HG03469 (cell line): ENCODE data around the gene PIK3CB.
"Not testable (repeated sequence)": the region's sequence is repeated elsewhere in the genome, so short reads cannot be mapped to it uniquely, and the experiment has no call there.

Source experiments
- ATAC-seq: cut with Tn5 transposase; IDR thresholded peaks from one replicate; pipeline ENCODE4 v1.9.1; 2021; ENCODE audit warnings: mild to moderate bottlenecking, moderate library complexity, moderate number of reproducible peaks; ENCODE audit not compliant: unreplicated experiment

Gene PIK3CB

GRCh38 chr3:138809500-138810256 lies 25.1 kb downstream of the PIK3CB start:
- ATAC-seq, result no peak

GRCh38 chr3:138806376-138807080 lies 28.2 kb downstream of the PIK3CB start:
- ATAC-seq, result no peak

GRCh38 chr3:138803006-138803653 lies 31.6 kb downstream of the PIK3CB start:
- ATAC-seq, result no peak

- ATAC-seq, result not testable (repeated sequence)
These were observed 32.5 kb downstream of the PIK3CB start for GRCh38 chr3:138802223-138802622.

- ATAC-seq, result no peak
These were observed 32.9 kb downstream of the PIK3CB start for GRCh38 chr3:138801792-138802191.

- no peak for ATAC-seq
These were observed 34.5 kb downstream of the PIK3CB start for GRCh38 chr3:138800248-138800647.

- ATAC-seq, result no peak
These were observed 34.9 kb downstream of the PIK3CB start for GRCh38 chr3:138799822-138800221.

- no peak for ATAC-seq
These were observed 37.2 kb downstream of the PIK3CB start for GRCh38 chr3:138797508-138798038.

GRCh38 chr3:138796761-138797160 lies 38.0 kb downstream of the PIK3CB start:
- ATAC-seq, result no peak

- ATAC-seq, result no peak
These were observed 47.9 kb downstream of the PIK3CB start for GRCh38 chr3:138786788-138787271.

GRCh38 chr3:138785951-138786350 lies 48.8 kb downstream of the PIK3CB start:
- ATAC-seq, result no peak

- ATAC-seq, result not testable (repeated sequence)
These were observed 49.3 kb downstream of the PIK3CB start for GRCh38 chr3:138785362-138785857.

- no peak for ATAC-seq
These were observed 52.0 kb downstream of the PIK3CB start for GRCh38 chr3:138782755-138783154.

- ATAC-seq, result no peak
These were observed 53.7 kb downstream of the PIK3CB start for GRCh38 chr3:138781012-138781470.

- ATAC-seq, result no peak
These were observed 56.1 kb downstream of the PIK3CB start for GRCh38 chr3:138778643-138779042.

- no peak for ATAC-seq
These were observed 57.8 kb downstream of the PIK3CB start for GRCh38 chr3:138776961-138777360.

- no peak for ATAC-seq
These were observed 59.5 kb downstream of the PIK3CB start for GRCh38 chr3:138775254-138775595.

GRCh38 chr3:138774529-138775253 lies 60.0 kb downstream of the PIK3CB start:
- ATAC-seq, result no peak

- ATAC-seq, result no peak
These were observed 63.1 kb downstream of the PIK3CB start for GRCh38 chr3:138771585-138771984.

GRCh38 chr3:138769616-138770015 lies 65.1 kb downstream of the PIK3CB start:
- no peak for ATAC-seq

GRCh38 chr3:138768946-138769345 lies 65.8 kb downstream of the PIK3CB start:
- ATAC-seq, result no peak
